ENCODE data around the gene HPDL. TPM values are rescaled to one million over a fixed set of nuclear protein-coding genes. Genes with fewer than 3 reads are reported as not detected.

Gene HPDL
- total RNA-seq, 2 donors from 2014 or later, result 4.5 to 5.9 TPM

DNA sequence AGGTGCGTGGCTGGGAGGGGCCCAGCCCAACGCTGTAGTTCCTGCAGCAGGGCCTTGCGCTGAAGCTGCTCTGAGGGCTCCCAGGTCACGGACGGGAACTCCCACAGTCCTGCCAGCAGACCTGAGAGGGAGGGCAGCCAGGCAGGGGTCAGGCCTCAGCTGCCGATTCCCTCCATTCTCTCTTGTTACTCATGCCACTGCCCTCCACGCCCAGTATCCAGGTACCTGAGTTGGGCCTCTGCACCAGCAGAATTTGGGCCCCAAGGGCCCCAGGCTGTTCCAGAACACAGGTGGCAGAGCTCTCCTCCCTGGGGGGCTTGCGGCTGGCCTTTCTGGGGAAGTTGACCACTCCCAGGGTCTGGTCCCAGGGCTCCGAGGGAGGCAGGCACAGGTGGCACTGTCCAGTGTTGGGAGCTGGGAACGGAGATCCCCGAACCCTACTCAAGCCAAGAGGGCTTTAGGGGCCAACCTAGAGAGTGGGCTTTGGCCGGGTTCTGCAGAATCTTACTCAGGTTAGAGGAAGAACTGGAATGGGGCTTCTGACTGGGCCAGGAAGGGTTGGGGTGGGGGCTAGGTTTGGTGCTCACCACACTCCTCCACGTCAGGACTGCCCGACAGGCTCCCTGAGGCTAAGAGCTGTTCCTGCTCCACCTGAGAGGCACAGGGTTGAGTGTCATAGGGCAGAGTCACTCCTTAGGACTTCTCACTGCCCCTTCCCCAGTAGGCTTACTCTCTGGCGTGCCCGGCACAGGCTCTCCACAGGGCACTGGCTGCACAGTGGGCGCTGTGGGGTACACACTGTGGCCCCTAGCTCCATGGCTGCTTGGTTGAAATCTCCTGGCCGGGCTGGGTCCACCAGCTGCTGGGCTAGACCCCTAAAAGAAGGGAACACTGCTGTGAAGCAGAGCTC is 5.0 kb downstream of the HPDL start:
- H3K27ac Mint-ChIP-seq, result no peak overlapping the region
- DNase-seq (no peak), ATAC-seq (replicated peaks in 1 of 2) (no peak)
- peaks cover 27% of the 10 kb centered on the region for H3K4me1 Mint-ChIP-seq (ENCODE audit: low read depth)
- H3K9me3 Mint-ChIP-seq, result no peaks in the 10 kb centered on the region
- H3K36me3 Mint-ChIP-seq (ENCODE audit: insufficient read depth in 2 of 2), result peaks cover 0 to 8% of the 10 kb centered on the region in 2 donors
- no peak overlapping the region for H3K4me3 Mint-ChIP-seq
- no peaks in the 10 kb centered on the region for H3K27me3 Mint-ChIP-seq (ENCODE audit: low read depth)

DNA sequence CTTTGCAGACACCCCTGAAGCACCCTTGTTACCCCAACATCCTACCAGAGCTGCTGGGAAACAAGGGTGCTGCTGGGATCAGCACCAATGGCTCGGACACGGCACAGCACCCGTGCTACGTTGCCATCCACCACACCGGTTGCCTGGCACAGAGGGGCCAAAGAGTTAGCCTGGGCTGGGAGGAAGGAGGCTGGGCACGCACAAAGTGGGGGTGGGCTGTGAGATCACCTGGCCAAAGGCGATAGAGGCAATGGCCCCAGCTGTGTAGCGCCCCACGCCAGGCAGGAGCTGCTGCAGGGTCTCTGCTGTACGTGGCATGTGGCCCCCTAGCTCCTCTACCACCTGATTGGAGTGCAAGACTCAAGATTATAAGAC is 5.6 kb downstream of the HPDL start:
- DNase-seq (no peak), ATAC-seq (replicated peaks in 1 of 2) (no peak)
- H3K4me1 Mint-ChIP-seq (ENCODE audit: low read depth), result peaks cover 27% of the 10 kb centered on the region
- no peaks in the 10 kb centered on the region for H3K9me3 Mint-ChIP-seq
- no peak overlapping the region for H3K27ac Mint-ChIP-seq
- peaks cover 0 to 8% of the 10 kb centered on the region in 2 donors for H3K36me3 Mint-ChIP-seq (ENCODE audit: insufficient read depth in 2 of 2)
- no peak overlapping the region for H3K4me3 Mint-ChIP-seq
- H3K27me3 Mint-ChIP-seq (ENCODE audit: low read depth), result no peaks in the 10 kb centered on the region

DNA sequence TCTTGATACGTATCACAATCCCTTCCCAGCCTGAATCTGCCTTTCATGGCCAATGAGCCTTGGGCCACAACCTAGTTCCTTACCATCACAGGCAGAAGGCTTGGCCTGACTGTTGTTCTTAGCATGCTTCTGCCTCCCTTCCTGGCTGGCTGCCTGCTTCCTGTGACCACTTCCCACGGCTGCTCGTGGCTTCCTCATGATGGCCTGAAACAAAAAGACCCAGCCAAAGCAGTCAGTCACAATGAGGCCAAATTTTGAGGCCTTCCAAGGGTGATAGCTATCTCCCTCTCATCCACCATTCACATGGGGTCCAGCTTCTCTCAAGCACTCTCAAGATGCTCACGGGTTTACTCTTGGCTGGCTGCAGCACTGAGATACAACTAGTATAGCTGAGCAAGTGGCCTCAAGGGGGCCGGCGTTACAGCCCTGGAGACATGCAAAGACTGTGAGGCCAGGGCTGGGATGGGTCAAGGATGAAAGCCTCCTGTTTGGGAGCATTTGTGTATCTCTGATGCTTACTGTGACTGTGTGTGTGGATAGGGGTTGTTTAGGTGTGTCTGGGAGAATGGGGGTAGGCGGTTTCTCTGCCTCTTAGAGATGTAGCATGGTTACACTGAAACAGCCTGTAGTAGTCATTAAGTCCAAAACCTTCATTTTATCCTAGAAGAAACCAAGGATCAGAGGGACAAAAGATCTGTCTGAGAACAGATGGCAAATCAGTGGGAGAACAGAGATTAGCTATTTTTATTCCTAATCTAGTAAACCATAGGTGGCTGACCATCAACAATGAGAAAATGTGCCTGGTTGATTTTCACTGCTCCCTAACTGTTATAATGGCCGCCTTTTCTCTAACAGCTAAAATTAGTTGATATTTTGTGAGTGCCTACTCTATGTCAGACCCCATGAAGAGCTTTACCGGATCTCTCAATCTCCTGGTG is 7.9 kb downstream of the HPDL start:
- Mint-ChIP-seq H3K9me3 (peaks cover 0 to 2% of the 10 kb centered on the region in 2 donors), H3K4me1 (ENCODE audit: low read depth) (peaks cover 28% of the 10 kb centered on the region), H3K27me3 (ENCODE audit: low read depth) (no peaks in the 10 kb centered on the region), H3K27ac (no peak overlapping the region), H3K36me3 (ENCODE audit: insufficient read depth in 2 of 2) (peaks cover 12 to 15% of the 10 kb centered on the region in 2 donors), H3K4me3 (no peak overlapping the region)
- DNase-seq (no peak), ATAC-seq (replicated peaks in 1 of 2) (no peak)

DNA sequence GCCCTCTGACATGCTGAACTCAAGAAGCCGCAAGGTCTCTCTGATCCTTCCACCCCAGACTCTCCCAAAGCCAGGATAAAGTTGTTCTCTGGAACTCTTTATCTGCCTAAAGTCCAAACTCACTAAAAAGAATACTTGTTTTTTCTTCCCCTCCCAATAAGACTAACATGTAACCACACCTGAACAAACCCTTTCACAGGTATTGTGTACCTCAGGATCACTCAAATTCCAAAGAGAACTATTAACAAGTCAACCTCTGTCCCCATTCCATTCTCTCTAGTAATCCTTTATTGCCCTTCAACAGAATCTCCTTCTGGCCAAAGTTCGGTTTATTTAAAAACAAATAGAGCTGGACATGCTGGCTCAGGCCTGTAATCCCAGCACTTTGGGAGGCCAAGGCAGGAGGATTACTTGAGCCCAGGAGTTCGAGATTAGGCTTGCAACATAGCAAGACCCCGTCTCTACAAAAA is 9.2 kb downstream of the HPDL start:
- peak overlapping the region; percentile 13 for H3K27ac Mint-ChIP-seq
- peaks cover 15 to 20% of the 10 kb centered on the region in 2 donors for H3K36me3 Mint-ChIP-seq (ENCODE audit: insufficient read depth in 2 of 2)
- peaks cover 35% of the 10 kb centered on the region for H3K4me1 Mint-ChIP-seq (ENCODE audit: low read depth)
- H3K27me3 Mint-ChIP-seq (ENCODE audit: low read depth), result no peaks in the 10 kb centered on the region
- ATAC-seq (replicated peaks in 1 of 2), result no peak
- no peak for DNase-seq
- H3K9me3 Mint-ChIP-seq, result peaks cover 0 to 2% of the 10 kb centered on the region in 2 donors
- no peak overlapping the region for H3K4me3 Mint-ChIP-seq

DNA sequence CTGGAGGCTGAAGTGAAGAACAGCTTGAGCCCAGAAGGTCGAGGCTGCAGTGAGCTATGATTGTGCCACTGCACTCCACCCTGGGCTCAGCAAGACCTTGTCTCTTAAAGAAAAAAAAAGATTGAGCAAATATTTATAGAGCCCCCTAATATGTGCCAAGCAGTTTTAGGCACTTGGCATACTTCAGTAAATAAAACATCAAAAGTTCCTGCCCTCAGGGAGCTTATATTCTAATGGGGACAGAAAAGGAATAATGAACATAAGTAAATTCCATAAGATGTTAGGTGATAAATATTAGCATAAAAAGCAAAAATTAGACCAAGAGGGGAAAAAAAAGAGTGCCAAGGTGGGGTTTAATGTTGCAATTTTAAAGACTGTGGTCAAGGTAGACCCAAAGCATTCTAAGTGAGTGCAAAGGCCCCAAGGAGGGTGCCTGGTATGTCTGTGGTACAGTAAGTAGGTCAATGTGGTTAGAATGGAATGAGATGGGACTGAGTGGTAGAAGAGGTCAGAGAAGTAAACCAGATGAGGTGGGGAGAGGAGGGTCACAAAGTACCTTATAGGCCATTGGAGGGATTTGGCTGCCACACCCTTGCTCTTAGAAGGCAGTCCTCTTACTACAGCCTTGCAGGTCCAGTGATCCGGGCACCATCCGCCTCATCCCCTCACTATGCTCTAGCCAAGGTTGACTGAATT is 11.1 kb downstream of the HPDL start:
- DNase-seq (no peak), ATAC-seq (replicated peaks in 1 of 2) (no peak)
- H3K27me3 Mint-ChIP-seq (ENCODE audit: low read depth), result no peaks in the 10 kb centered on the region
- H3K36me3 Mint-ChIP-seq (ENCODE audit: insufficient read depth in 2 of 2), result peaks cover 21 to 22% of the 10 kb centered on the region in 2 donors
- H3K9me3 Mint-ChIP-seq, result peaks cover 0 to 2% of the 10 kb centered on the region in 2 donors
- H3K4me3 Mint-ChIP-seq, result peak overlapping the region in 1 of 2 donors; percentile 91
- H3K4me1 Mint-ChIP-seq (ENCODE audit: low read depth), result peaks cover 51% of the 10 kb centered on the region
- peak overlapping the region; percentile 70 for H3K27ac Mint-ChIP-seq

DNA sequence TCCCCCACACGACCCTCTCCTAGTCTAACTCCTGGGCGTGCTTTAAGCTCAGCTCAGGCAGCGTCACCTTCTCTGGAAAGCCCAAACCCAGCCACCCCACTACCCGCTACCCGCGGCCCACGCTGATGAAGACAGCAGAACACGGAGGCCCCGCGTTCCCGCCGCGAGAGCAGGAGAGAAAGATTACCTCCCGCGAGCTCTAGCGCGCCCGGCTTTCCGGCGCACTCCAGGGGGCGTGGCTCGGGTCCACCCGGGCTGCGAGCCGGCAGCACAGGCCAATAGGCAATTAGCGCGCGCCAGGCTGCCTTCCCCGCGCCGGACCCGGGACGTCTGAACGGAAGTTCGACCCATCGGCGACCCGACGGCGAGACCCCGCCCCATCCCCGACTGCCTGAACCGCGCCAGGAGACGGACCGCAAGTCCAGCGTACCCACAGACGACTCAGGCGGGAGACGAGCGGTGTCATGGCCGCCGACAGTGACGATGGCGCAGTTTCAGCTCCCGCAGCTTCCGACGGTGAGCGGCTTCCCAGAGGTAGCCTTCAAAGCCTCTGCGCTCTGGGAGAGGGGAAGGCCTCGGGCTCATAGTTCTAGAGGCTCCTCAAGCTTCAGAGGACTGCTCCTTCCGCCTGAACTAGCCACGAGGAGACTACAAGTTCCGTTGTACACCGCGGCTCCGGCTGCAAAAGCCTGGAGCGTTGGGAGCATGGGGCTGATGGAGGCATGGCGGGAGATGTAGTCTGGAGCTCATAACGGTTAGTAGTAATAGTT is 13.3 kb downstream of the HPDL start, which contains the start of the genes MUTYH and TOE1:
MUTYH (minus strand) TSS at position 652 of the 770 bp plus-strand sequence. CDS start 5,935 bp downstream, outside the sequence.
TOE1 (plus strand) TSS at position 382 of the 770 bp plus-strand sequence; CDS start at position 465, 83 bp downstream.
- peak within 1 kb of the TSS; percentile 92 for H3K27ac Mint-ChIP-seq
- H3K4me1 Mint-ChIP-seq (ENCODE audit: low read depth), result peaks cover 51% of the 10 kb centered on the region
- ATAC-seq (replicated peaks in 1 of 2) (peak; percentile 86 to 88), DNase-seq (peak; percentile 96 to 98)
- H3K36me3 Mint-ChIP-seq (ENCODE audit: insufficient read depth in 2 of 2), result peaks cover 21 to 25% of the 10 kb centered on the region in 2 donors
- H3K9me3 Mint-ChIP-seq, result peaks cover 0 to 2% of the 10 kb centered on the region in 2 donors
- no peaks in the 10 kb centered on the region for H3K27me3 Mint-ChIP-seq (ENCODE audit: low read depth)
- peak within 1 kb of the TSS; percentile 91 to 100 for H3K4me3 Mint-ChIP-seq

DNA sequence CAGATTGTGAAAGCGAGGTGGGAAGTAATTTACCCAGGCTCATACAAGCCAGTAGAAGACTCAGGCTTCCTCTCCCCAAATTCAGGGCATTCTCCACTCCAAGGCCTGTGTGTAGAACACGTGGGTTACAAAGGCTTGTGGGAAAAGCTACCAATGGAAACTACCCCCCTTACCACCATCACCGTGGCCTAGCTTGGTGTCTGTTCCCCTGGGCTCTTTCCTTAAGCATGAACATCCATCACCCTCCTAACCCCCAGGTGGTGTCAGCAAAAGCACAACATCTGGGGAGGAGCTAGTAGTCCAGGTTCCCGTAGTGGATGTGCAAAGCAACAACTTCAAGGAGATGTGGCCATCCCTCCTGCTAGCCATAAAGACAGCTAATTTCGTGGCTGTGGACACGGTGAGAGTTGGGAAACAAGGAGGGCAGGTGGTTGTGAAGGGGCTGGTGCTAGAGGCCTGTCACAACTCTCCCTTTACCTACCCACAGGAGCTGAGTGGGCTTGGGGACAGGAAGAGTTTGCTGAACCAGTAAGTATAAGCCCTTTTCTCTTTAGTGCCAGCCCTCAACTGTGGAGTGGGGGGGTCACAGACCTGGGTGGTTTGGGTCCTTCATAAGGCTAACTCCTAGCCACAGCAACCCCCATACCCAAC is 14.2 kb downstream of the HPDL start:
- peak overlapping the region; percentile 91 to 100 for H3K4me3 Mint-ChIP-seq
- H3K4me1 Mint-ChIP-seq (ENCODE audit: low read depth), result peaks cover 46% of the 10 kb centered on the region
- peak overlapping the region; percentile 92 for H3K27ac Mint-ChIP-seq
- DNase-seq (peak in 1 of 2 donors; percentile 37), ATAC-seq (replicated peaks in 1 of 2) (no peak)
- H3K27me3 Mint-ChIP-seq (ENCODE audit: low read depth), result no peaks in the 10 kb centered on the region
- H3K9me3 Mint-ChIP-seq, result peaks cover 0 to 2% of the 10 kb centered on the region in 2 donors
- H3K36me3 Mint-ChIP-seq (ENCODE audit: insufficient read depth in 2 of 2), result peaks cover 21 to 25% of the 10 kb centered on the region in 2 donors

DNA sequence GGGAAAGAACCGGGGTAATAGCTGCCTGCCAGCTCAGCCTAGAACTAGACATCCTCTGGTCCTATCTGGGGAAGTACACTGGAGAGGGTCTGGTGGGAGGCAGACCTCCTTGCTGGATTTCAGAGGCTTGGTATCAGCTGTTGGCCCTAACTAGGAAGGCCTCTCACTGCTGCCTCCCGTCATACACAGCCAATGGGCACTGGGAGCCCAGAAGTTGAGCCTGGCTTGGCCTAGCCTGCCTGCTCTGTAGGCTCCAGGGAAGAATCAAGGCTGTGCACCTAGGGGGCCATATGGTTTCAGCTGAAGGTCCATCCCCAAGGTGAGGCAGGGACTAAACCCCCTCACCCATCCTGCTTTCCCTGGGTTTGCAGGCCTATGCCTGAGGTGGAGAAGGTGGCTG is 17.8 kb downstream of the HPDL start:
- Mint-ChIP-seq H3K4me3 (no peak overlapping the region), H3K27me3 (ENCODE audit: low read depth) (no peaks in the 10 kb centered on the region), H3K9me3 (no peaks in the 10 kb centered on the region), H3K36me3 (ENCODE audit: insufficient read depth in 2 of 2) (peaks cover 10 to 18% of the 10 kb centered on the region in 2 donors), H3K4me1 (ENCODE audit: low read depth) (peaks cover 32% of the 10 kb centered on the region), H3K27ac (no peak overlapping the region)
- ATAC-seq (replicated peaks in 1 of 2) (no peak), DNase-seq (no peak)

DNA sequence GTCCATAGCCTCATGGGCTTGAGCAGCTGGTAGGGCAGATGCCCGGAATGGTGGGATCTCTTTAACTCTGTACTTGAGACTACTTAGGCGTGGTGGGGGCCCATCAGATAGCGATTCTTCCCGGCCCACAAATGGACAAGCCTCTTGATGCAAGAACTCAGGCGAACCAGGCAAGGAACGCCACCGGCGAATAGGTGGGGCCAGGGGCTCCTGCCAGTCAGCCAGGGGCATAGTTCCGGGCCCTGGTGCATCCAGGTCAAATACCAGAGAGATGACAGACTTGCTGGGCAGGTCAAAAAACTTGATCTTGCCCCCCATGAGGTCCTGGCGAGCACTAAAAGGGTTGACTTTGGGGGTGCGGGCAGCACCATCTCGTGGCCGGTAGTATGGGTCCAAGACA is 18.3 kb downstream of the HPDL start:
- no peaks in the 10 kb centered on the region for H3K9me3 Mint-ChIP-seq
- DNase-seq (no peak), ATAC-seq (replicated peaks in 1 of 2) (no peak)
- H3K4me3 Mint-ChIP-seq, result no peak overlapping the region
- H3K36me3 Mint-ChIP-seq (ENCODE audit: insufficient read depth in 2 of 2), result peaks cover 9 to 14% of the 10 kb centered on the region in 2 donors
- peak overlapping the region; percentile 38 for H3K27ac Mint-ChIP-seq
- peaks cover 34% of the 10 kb centered on the region for H3K4me1 Mint-ChIP-seq (ENCODE audit: low read depth)
- H3K27me3 Mint-ChIP-seq (ENCODE audit: low read depth), result no peaks in the 10 kb centered on the region

DNA sequence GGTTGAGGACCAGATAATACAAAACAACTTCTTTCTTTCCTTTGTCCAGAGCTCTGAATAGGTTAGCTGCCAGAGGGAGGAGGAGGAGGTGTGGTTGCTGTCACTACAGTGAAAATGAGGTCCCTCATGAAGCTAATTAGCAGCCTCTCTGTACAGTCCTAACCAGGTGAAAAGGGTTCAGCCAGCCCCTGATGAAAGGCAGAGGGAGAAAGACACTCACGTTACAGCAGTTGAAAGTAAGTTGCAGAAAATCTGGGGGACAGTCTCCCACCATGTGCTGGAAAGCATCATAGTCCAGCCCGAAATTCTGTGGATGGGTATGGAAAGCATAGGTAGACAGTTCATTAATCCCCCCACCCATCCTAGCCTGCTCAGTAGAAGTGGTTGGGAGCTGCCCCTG is 19.8 kb downstream of the HPDL start:
- Mint-ChIP-seq H3K4me3 (no peak overlapping the region), H3K4me1 (ENCODE audit: low read depth) (peaks cover 28% of the 10 kb centered on the region), H3K9me3 (no peaks in the 10 kb centered on the region), H3K27me3 (ENCODE audit: low read depth) (no peaks in the 10 kb centered on the region), H3K36me3 (ENCODE audit: insufficient read depth in 2 of 2) (peaks cover 6 to 8% of the 10 kb centered on the region in 2 donors), H3K27ac (no peak overlapping the region)
- DNase-seq, result no peak
- no peak for ATAC-seq (replicated peaks in 1 of 2)

DNA sequence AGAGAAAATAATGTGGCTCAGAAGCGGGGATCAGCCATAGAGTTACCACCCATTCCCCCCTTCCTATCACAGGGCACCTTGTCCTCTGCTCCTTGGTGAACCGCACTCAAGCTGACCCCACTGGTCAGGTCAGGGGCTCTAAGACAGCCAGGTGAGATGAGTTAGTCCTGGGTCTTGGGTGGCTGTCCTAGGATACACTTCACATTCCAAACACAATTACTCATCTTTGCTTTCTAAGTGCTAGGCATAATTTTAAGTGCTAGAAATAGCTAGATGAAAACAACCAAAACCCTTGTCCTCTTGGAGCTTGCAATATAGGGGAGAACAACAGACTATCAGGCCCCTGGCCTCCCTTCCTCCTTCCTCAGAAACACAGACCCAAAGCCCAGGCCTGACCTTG is 21.3 kb downstream of the HPDL start:
- no peak for ATAC-seq (replicated peaks in 1 of 2)
- Mint-ChIP-seq H3K4me1 (ENCODE audit: low read depth) (peaks cover 15% of the 10 kb centered on the region), H3K27me3 (ENCODE audit: low read depth) (no peaks in the 10 kb centered on the region), H3K4me3 (no peak overlapping the region), H3K9me3 (no peaks in the 10 kb centered on the region), H3K27ac (no peak overlapping the region), H3K36me3 (ENCODE audit: insufficient read depth in 2 of 2) (peaks cover 0 to 5% of the 10 kb centered on the region in 2 donors)
- DNase-seq, result no peak
